HG02885 (cell line): ENCODE data around the gene KIF26B.

Experiments
- ATAC-seq: cut with Tn5 transposase; IDR thresholded peaks from one replicate; pipeline ENCODE4 v1.9.1; 2021; ENCODE audit warnings: mild to moderate bottlenecking; ENCODE audit not compliant: unreplicated experiment, poor library complexity

The KIF26B gene

DNA sequence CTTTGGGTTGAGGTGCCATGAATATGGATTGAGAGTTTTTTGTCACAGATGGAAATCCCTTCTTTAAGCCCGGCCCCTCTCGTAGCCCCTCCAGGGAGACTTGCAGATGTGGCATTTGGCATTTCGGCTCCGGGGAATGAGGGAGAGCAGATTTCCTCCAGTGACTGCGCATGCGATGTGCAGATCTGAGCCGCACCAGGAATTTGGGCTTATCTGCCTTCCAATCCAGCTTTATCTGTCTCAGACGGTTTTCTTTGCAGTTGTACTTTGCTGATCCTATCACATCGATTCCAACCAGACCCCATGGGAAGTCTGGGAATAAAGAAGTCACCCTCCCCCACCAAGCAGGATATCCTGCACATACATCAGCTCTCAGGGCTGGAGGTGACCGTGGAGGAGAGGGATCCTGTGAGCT, 11.7 kb downstream of the KIF26B start:
- ATAC-seq: no peak

DNA sequence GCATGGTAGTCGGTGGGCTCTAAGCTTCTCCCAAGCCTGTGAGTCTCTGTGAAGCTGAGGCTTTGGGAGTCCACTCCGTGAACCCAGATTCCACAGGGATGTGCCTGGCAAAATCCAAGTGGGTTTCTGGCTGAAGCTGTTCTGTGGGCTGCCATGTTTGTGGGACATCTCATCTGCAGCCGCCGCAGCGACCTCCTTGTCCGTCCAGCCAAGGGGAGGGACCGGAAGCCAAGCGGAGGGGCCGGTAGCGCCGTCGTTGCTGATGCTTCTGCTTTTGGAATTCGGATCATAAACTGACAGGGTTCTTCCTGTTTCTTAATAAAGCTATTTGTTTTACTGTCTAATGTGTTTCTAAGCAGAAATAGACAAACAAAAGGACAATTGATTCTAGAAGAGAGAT, 13.3 kb downstream of the KIF26B start:
- no peak for ATAC-seq

DNA sequence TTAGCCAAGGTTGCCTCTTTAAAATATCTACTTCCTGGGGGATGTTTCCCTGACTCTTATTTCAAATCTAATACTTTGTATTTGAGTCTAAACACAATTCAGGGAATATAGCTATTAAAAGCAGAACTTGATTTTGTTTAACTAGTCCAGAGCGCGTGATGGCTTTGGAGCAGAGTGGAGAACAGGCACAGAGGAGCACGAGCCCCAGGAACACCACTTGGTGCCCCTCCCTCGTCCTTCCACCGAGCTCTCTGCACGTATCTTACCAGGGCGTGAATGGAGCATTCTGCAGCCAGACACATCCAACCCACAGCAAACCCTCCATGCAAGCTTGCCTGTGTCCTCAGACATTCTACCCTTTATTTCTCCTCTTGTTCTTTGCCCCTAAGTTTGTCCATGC, 14.1 kb downstream of the KIF26B start:
- no peak for ATAC-seq

GRCh38 chr1:245169376-245169775, 14.6 kb downstream of the KIF26B start:
- ATAC-seq: no peak

- no peak for ATAC-seq
These were observed 17.2 kb downstream of the KIF26B start for GRCh38 chr1:245172026-245172425.

GRCh38 chr1:245172829-245173228, 18.0 kb downstream of the KIF26B start:
- no peak for ATAC-seq

- no peak for ATAC-seq
These were observed 18.8 kb downstream of the KIF26B start for GRCh38 chr1:245173446-245174211.

DNA sequence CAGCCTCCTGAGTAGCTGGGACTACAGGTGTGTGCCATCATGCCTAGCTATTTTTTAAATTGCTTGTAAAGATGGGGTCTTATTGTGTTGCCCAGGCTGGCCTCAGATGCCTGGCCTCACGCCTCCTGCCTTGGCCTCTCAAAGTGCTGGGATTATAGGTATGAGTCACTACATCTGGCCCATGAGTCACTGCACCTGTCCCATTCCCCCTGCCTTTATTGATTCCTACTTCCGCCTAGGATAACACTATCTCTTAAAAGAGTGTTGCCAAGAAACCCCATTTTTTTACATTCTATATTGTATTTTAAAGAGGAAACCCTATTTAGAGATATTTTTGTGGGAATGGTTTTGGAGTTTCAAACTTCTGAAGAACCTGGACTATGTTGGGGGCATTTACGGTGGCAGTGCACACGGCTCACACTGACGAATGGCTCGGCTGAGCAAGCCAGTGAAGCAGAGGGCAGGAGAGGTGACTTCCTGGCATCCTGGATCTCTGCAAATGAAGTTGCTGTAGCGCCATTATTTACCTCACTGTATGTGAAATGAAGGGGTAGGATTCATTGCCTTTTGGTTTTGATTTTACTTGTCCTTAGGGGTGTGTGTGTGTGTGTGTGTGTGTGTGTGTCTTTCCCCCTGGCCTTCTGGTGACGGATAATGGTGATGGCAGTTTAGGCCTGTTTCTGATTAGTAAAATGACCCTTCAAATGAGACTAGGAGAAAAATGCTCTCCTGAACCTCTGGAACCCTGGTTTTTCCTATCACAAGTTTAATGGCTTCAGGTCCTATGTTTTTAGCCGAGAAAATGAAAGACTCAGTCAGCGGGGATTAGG, 22.5 kb downstream of the KIF26B start:
- ATAC-seq: no peak

DNA sequence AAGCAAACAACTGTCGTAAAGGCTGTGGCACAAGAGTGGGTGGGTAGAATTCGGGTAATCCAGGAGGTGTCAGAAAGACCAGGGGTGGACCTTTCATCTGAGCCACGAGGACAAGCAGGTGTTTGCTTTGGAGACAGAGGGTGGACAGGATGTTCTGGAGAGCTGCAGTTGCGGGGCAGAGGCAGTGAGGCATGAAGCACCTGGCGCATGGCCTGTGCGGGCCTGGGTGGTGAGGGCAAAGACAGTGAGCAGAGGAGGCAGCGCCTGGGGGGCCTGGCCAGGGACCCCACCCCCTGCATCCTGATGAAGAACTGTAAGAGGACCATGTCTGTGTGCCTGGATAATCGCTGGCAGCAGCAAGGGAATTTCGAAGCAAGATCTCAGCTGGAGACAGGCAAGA, 24.9 kb downstream of the KIF26B start:
- ATAC-seq: no peak

DNA sequence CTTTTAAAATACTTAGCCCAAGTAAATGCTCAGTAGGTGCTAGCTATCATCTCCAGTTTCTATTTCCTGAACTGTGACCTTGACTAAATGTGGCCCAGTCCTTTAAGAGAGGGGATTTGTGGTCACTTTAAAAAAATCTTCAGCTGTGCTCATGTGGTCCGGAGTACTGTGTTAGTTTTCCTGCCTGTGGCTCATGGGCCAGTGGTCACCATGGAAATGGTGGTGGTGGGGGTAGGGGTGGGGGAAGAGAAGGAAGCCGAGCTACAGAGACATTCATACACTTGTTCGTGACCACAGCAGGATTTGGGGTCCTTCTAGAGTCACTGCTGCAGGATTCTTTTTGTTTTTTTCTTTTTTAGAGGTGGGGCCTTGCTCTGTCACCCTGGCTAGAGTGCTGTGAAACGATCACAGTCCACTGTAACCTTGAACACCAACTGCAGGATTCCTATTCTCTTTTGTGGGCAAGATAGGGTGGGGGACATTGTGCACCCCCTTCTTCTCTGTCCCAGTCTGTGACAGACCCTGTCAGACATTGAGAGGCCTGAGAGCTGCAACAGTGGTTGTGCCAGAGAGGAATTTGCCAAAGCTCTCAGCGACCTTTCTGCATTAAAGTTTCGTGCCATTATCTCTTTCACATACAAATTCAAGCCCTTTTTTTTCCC, 25.8 kb downstream of the KIF26B start:
- ATAC-seq: no peak

DNA sequence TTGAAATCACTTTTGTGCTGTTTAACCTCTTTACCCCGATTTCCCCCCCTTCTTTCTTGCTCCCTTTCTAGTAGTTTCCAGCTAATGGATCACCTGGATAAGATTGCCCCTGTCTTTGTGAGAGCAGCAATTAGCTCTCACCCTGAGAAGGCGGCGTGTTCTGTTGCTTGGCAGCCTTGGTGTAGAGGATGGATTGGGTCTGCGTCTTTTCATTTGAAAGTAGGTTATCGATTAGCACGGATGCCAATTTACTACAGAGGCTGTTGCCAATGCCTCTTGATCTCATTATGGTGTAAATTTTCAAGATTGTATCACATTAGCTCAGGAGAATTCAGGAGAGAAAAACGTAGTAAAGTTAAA, 26.4 kb downstream of the KIF26B start:
- no peak for ATAC-seq

- ATAC-seq: no peak
These were observed 27.2 kb downstream of the KIF26B start for GRCh38 chr1:245182028-245182427.

- ATAC-seq: no peak
These were observed 28.6 kb downstream of the KIF26B start for GRCh38 chr1:245183429-245183828.

GRCh38 chr1:245184779-245185178, 30.0 kb downstream of the KIF26B start:
- ATAC-seq: no peak

DNA sequence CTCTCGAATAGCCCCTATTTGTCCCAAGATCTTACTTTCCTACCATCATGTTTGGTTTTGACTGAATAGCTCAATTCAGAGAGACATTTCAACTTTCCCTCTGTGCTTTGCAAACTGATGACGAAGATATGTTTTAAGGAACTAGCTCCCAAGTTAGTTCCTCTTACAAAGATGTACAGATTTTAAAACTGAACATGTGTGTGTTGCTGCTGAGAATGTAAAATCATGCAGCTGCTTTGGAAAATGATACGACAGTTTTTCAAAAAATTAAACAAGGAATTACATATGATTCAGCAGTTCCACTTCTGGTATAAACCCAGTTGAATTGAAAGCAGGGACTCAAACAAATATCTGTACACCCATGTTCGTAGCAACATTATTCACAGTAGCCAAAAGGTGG, 33.6 kb downstream of the KIF26B start:
- no peak for ATAC-seq

DNA sequence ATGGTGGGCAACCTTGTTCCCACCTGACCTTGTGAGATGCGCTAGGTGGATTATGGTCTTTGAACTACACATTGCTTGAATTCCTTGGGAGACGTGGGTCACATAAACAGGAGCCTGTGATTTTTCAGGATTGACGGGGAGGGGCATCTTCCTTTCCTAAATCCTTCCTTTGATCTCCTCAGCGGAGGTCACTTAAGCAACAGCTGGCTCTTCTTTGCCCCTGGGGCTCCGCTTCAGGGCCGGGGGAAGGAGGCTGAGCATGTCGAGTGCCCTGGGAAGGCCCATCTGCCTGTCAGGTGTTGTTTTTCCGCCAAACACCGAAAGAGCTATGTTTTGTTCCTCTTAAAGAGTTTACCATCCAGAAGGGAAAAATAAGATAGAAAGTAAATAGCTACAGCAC, 40.6 kb downstream of the KIF26B start:
- ATAC-seq: no peak

GRCh38 chr1:245197121-245197520, 42.3 kb downstream of the KIF26B start:
- ATAC-seq: no peak

GRCh38 chr1:245197911-245198379, 43.2 kb downstream of the KIF26B start:
- no peak for ATAC-seq

- ATAC-seq: no peak
These were observed 44.1 kb downstream of the KIF26B start for GRCh38 chr1:245198748-245199516.

GRCh38 chr1:245200146-245200545, 45.4 kb downstream of the KIF26B start:
- ATAC-seq: no peak
